Measurements from ENCODE around the gene NKX1-1. TPM values are rescaled to one million over a fixed set of nuclear protein-coding genes. Genes with fewer than 3 reads are reported as not detected.

Gene NKX1-1
- total RNA-seq, 2 experiments from 2014 or later, result not detected

DNA sequence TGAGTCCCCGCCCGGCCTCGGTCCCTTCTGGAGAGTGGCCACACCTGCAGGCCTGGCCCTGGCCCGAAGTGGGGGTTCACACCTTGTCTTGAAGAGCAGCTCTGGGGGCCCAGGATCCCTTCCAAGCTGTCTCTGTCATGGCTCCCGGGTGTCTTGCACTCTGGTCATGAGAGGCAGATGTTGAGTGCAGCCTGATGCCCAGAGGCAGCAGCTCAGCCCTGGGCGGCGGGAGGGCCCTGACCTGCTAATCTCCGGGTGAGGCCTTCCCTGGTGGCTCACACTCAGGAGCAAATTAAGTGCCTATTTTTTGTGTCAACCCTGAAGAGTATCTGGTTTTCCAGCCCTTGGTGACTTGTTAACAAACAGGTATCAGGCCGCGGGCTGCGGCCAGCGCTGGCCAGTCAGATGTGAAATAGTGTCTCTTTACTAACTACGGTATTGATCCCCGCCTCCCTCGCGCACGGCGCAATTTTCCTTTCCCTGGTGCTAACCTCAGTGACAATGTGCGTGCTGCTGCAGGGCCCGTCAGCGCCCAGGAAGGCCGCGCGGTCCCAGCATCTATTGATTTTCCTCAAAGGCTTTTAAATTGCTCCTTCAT, 24.2 kb downstream of the NKX1-1 start:
- ChIA-PET CTCF (no interaction called here), POLR2A (no interaction called here)
- Histone ChIP-seq H3K4me1 (ENCODE audit: insufficient read depth, low read length) (no peaks in the 10 kb centered on the region), H3K27ac (ENCODE audit: low read depth in 1 of 2, low read length in 2 of 2) (no peak overlapping the region), H3K4me3 (ENCODE audit: low read length) (no peak overlapping the region), H3K9me3 (ENCODE audit: control insufficient read depth in 1 of 2, insufficient read depth in 1 of 2, low read length in 2 of 2) (peaks cover 0 to 18% of the 10 kb centered on the region in 2 experiments), H3K36me3 (ENCODE audit: insufficient read depth, low read length) (peaks cover 17% of the 10 kb centered on the region), H3K27me3 (ENCODE audit: control insufficient read depth in 1 of 2, insufficient read depth in 2 of 2, low read length in 2 of 2) (no peaks in the 10 kb centered on the region)
- DNase-seq, result no peak
- Mint-ChIP-seq H3K27ac (no peak overlapping the region), H3K4me1 (ENCODE audit: low read depth) (no peaks in the 10 kb centered on the region), H3K27me3 (no peaks in the 10 kb centered on the region), H3K36me3 (ENCODE audit: low read depth) (peaks cover 24% of the 10 kb centered on the region), H3K4me3 (no peak overlapping the region), H3K9me3 (no peaks in the 10 kb centered on the region)
- no peak for ATAC-seq (ENCODE audit: poor library complexity)
- no peak for TF ChIP-seq CTCF (IDR thresholded peaks at IDR 0.05)
- intact Hi-C loops (cut with DNase I, micrococcal nuclease), result no loop called here

DNA sequence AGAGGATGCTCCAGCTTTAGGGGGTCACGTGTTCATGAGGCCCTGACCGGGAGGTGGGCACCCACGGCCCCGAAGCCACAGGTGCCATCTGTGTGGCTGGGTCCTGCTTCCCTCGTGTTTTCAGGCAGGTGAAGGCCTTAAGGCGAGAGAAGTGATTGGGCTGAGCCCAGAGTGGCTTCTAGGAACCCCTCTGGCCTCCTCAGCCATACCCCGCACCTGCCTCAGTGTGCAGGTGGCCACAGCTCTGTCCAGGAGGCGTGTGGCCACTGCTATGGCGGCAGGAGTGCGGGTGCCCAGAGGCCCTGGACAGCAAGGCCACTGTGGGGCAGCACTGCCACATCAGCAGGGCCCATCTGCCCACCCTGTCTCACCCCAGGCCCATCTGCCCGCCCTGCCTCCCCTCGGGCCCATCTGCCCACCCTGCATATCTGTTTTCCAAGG, 25.0 kb downstream of the NKX1-1 start:
- no peak for TF ChIP-seq CTCF (IDR thresholded peaks at IDR 0.05)
- Histone ChIP-seq H3K4me3 (ENCODE audit: low read length) (no peak overlapping the region), H3K9me3 (ENCODE audit: control insufficient read depth in 1 of 2, insufficient read depth in 1 of 2, low read length in 2 of 2) (peaks cover 0 to 13% of the 10 kb centered on the region in 2 experiments), H3K4me1 (ENCODE audit: insufficient read depth, low read length) (no peaks in the 10 kb centered on the region), H3K36me3 (ENCODE audit: insufficient read depth, low read length) (peaks cover 17% of the 10 kb centered on the region), H3K27me3 (ENCODE audit: control insufficient read depth in 1 of 2, insufficient read depth in 2 of 2, low read length in 2 of 2) (no peaks in the 10 kb centered on the region), H3K27ac (ENCODE audit: low read depth in 1 of 2, low read length in 2 of 2) (no peak overlapping the region)
- intact Hi-C loops (cut with DNase I, micrococcal nuclease), result no loop called here
- peaks cover 15% of the 10 kb centered on the region for H3K36me3 Mint-ChIP-seq (ENCODE audit: low read depth)
- H3K9me3 Mint-ChIP-seq, result no peaks in the 10 kb centered on the region
- CTCF ChIA-PET, result no interaction called here
- DNase-seq (no peak), ATAC-seq (ENCODE audit: poor library complexity) (no peak)
- no peak overlapping the region for H3K4me3 Mint-ChIP-seq
- POLR2A ChIA-PET, result no interaction called here
- no peak overlapping the region for H3K27ac Mint-ChIP-seq
- H3K4me1 Mint-ChIP-seq (ENCODE audit: low read depth), result no peaks in the 10 kb centered on the region
- H3K27me3 Mint-ChIP-seq, result no peaks in the 10 kb centered on the region

GRCh38 chr4:1380368-1381151, 25.7 kb downstream of the NKX1-1 start:
- H3K4me3 Mint-ChIP-seq, result no peak overlapping the region
- Histone ChIP-seq H3K36me3 (ENCODE audit: insufficient read depth, low read length) (peaks cover 17% of the 10 kb centered on the region), H3K4me3 (ENCODE audit: low read length) (no peak overlapping the region), H3K9me3 (ENCODE audit: control insufficient read depth in 1 of 2, insufficient read depth in 1 of 2, low read length in 2 of 2) (peaks cover 0 to 8% of the 10 kb centered on the region in 2 experiments), H3K4me1 (ENCODE audit: insufficient read depth, low read length) (no peaks in the 10 kb centered on the region), H3K27me3 (ENCODE audit: control insufficient read depth in 1 of 2, insufficient read depth in 2 of 2, low read length in 2 of 2) (no peaks in the 10 kb centered on the region), H3K27ac (ENCODE audit: low read depth in 1 of 2, low read length in 2 of 2) (no peak overlapping the region)
- ATAC-seq (ENCODE audit: poor library complexity) (no peak), DNase-seq (no peak)
- no peak for TF ChIP-seq CTCF (IDR thresholded peaks at IDR 0.05)
- no peaks in the 10 kb centered on the region for H3K4me1 Mint-ChIP-seq (ENCODE audit: low read depth)
- H3K36me3 Mint-ChIP-seq (ENCODE audit: low read depth), result peaks cover 9% of the 10 kb centered on the region
- no peaks in the 10 kb centered on the region for H3K27me3 Mint-ChIP-seq
- intact Hi-C loops (cut with DNase I, micrococcal nuclease), result no loop called here
- no peak overlapping the region for H3K27ac Mint-ChIP-seq
- CTCF ChIA-PET, result no interaction called here
- H3K9me3 Mint-ChIP-seq, result no peaks in the 10 kb centered on the region
- POLR2A ChIA-PET, result no interaction called here

Data from CD4-positive, alpha-beta T cell (primary cell).